HepG2 (cell line): ENCODE measurements around the gene CRISPLD2. TPM values are rescaled to one million over a fixed set of nuclear protein-coding genes. Genes with fewer than 3 reads are reported as not detected.
A peak's percentile ranks its signal among the peaks of the same experiment; 100 is the strongest.

Experiments used
- ATAC-seq: fragments of 200-7000 bp; cut with Tn5 transposase; 3 replicates; pipeline ENCODE4 v1.9.1; 2020; ENCODE audit warnings: mild to moderate bottlenecking, moderate library complexity
- BruUV-seq: library from RNA; stranded (reverse); fragments of 400-500 nt; replicated peaks from 2 replicates; lab custom pipeline; 2021; lab: Mats Ljungman, UMichigan
- CTCF ChIA-PET: fragments of 300-600 bp; formaldehyde crosslinking; extraction: SDS; loops from one replicate; lab custom pipeline; 2021; ENCODE audit warnings: low total read pairs, inconsistent platforms, low intra/inter-chr PET ratio; lab: Yijun Ruan, JAX
- POLR2A ChIA-PET: fragments of 350-600 bp; sonication (Branson Sonifier 250); formaldehyde crosslinking; loops from one replicate; lab custom pipeline; 2020; ENCODE audit warnings: antibody characterized with exemption, inconsistent platforms; lab: Yijun Ruan, JAX
- DNase-seq: peaks from one replicate; pipeline ENCODE4 v3.0.0-alpha.2; 2015; ENCODE audit warnings: low spot score
- FAIRE-seq: peaks from 3 replicates; lab custom pipeline; 2011; peaks lifted over from hg19 to GRCh38; lab: Jason Lieb, UNC
- H2AFZ ChIP-seq: one replicate; pipeline ENCODE4 v1.6.1; 2011; ENCODE audit warnings: low read length, inconsistent platforms
- H3K27ac ChIP-seq: fragments of 300-600 bp; 3 replicates; pipeline ENCODE4 v1.8.0; 2011; ENCODE audit warnings: mixed run types, mild to moderate bottlenecking, mixed read lengths, low read length, inconsistent platforms; ENCODE audit not compliant: insufficient read depth; ENCODE audit errors: extremely low read length
- H3K27me3 ChIP-seq, 2 experiments: fragments of 200-600 bp in 1 of 2; 2 replicates in 1 of 2; 3 replicates in 1 of 2; pipeline versions ENCODE4 v1.6.0 to v1.8.0; 2011; ENCODE audit warnings: low read length in 2 of 2, mild to moderate bottlenecking in 2 of 2, moderate library complexity in 2 of 2, inconsistent platforms in 1 of 2; ENCODE audit not compliant: insufficient read depth in 2 of 2, control insufficient read depth in 1 of 2
- H3K36me3 ChIP-seq, 2 experiments: fragments of 200-600 bp in 1 of 2; replicated peaks in 1 of 2; 2 replicates in 1 of 2; 3 replicates in 1 of 2; pipeline versions ENCODE4 v1.5.1 to v1.8.0; 2011; ENCODE audit warnings: low read length in 2 of 2, inconsistent platforms in 1 of 2; ENCODE audit not compliant: insufficient read depth in 2 of 2, control insufficient read depth in 1 of 2
- H3K4me1 ChIP-seq: 2 replicates; pipeline ENCODE4 v1.5.1; 2012; ENCODE audit warnings: low read length, inconsistent platforms; ENCODE audit not compliant: insufficient read depth
- H3K4me2 ChIP-seq: 2 replicates; pipeline ENCODE4 v1.6.0; 2011; ENCODE audit warnings: low read depth, low read length, inconsistent platforms
- H3K4me3 ChIP-seq, 3 experiments: fragments of 200-600 bp in 1 of 3; sonication (generic), shearing (Covaris generic) in 1 of 3; replicated peaks in 1 of 3; 2 replicates each; pipeline ENCODE4 v1.5.1; 2011 to 2016; ENCODE audit warnings: low read length in 3 of 3, inconsistent platforms in 2 of 3, low read depth in 2 of 3, mild to moderate bottlenecking in 2 of 3, control low read depth in 1 of 3, mixed read lengths in 1 of 3; ENCODE audit not compliant: insufficient read depth in 1 of 3
- H3K79me2 ChIP-seq: one replicate; pipeline ENCODE4 v1.6.1; 2011; ENCODE audit warnings: low read length, inconsistent platforms; ENCODE audit not compliant: insufficient read depth
- H3K9ac ChIP-seq: 2 replicates; pipeline ENCODE4 v1.6.0; 2011; ENCODE audit warnings: mild to moderate bottlenecking, low read depth, low read length, inconsistent platforms; ENCODE audit not compliant: insufficient read depth
- H3K9me3 ChIP-seq: 2 replicates; pipeline ENCODE4 v1.5.1; 2012; ENCODE audit warnings: mild to moderate bottlenecking, low read length
- H4K20me1 ChIP-seq: 2 replicates; pipeline ENCODE4 v1.6.0; 2011; ENCODE audit warnings: inconsistent platforms, mild to moderate bottlenecking, low read length, moderate library complexity; ENCODE audit not compliant: insufficient read depth
- BHLHE40 ChIP-seq: IDR thresholded peaks from 2 replicates; pipeline ENCODE4 v1.6.1; 2011; ENCODE audit warnings: low read length, improper control_type of control experiment
- CENPT ChIP-seq: sonication (generic); formaldehyde crosslinking; IDR thresholded peaks from 2 replicates; pipeline ENCODE4 v1.8.0; 2022; ENCODE audit warnings: low read depth, mild to moderate bottlenecking, moderate library complexity, missing genetic modification reagents
- EEA1 ChIP-seq: sonication (generic); formaldehyde crosslinking; IDR thresholded peaks from 2 replicates; pipeline ENCODE4 v1.5.1; 2020; ENCODE audit warnings: mild to moderate bottlenecking, missing genetic modification reagents, borderline replicate concordance
- HIVEP1 ChIP-seq: sonication (generic); formaldehyde crosslinking; IDR thresholded peaks from 2 replicates; pipeline ENCODE4 v1.4.0; 2020; ENCODE audit warnings: mild to moderate bottlenecking, missing genetic modification reagents
- KLF12 ChIP-seq: sonication (generic); formaldehyde crosslinking; IDR thresholded peaks from 2 replicates; pipeline ENCODE4 v1.4.0; 2020; ENCODE audit warnings: missing genetic modification reagents, borderline replicate concordance
- KLF13 ChIP-seq: sonication (generic); formaldehyde crosslinking; IDR thresholded peaks from 2 replicates; pipeline ENCODE4 v1.4.0; 2020; ENCODE audit warnings: mild to moderate bottlenecking, missing genetic modification reagents
- MXD3 ChIP-seq: IDR thresholded peaks from 2 replicates; pipeline ENCODE4 v1.6.1; 2016; ENCODE audit warnings: mild to moderate bottlenecking, missing biosample characterization, missing genetic modification reagents
- NAIF1 ChIP-seq: sonication (generic); formaldehyde crosslinking; IDR thresholded peaks from 2 replicates; pipeline ENCODE4 v1.5.0; 2020; ENCODE audit warnings: mild to moderate bottlenecking, missing genetic modification reagents, borderline replicate concordance
- RBM22 ChIP-seq: fragments of 200-400 bp; formaldehyde crosslinking; optimal IDR thresholded peaks from 2 replicates; pipeline ENCODE3; 2017; ENCODE audit warnings: mild to moderate bottlenecking, low read length, moderate library complexity
- RXRA ChIP-seq: sonication (generic); formaldehyde crosslinking; IDR thresholded peaks from 2 replicates; pipeline ENCODE4 v1.5.1; 2020; ENCODE audit warnings: missing genetic modification reagents
- SOX13 ChIP-seq, 3 experiments: fragments of 450-650 bp in 1 of 3; sonication (generic) in 1 of 3; formaldehyde crosslinking in 1 of 3; IDR thresholded peaks in 2 of 3; conservative IDR thresholded peaks in 1 of 3; 2 replicates each; pipeline versions ENCODE4 v1.5.0 to v1.6.1; 2016 to 2020; ENCODE audit warnings: antibody characterized with exemption in 1 of 3, mild to moderate bottlenecking in 1 of 3, missing compliant biosample characterization in 1 of 3, missing genetic modification reagents in 1 of 3, moderate library complexity in 1 of 3
- SPEN ChIP-seq: sonication (generic); formaldehyde crosslinking; IDR thresholded peaks from 2 replicates; pipeline ENCODE4 v1.5.1; 2020; ENCODE audit warnings: low read depth, mild to moderate bottlenecking, missing genetic modification reagents
- SRF ChIP-seq: IDR thresholded peaks from 2 replicates; pipeline ENCODE4 v1.6.1; 2011; ENCODE audit warnings: mild to moderate bottlenecking, low read depth, low read length, moderate library complexity
- TBX3 ChIP-seq: fragments of 450-650 bp; IDR thresholded peaks from 2 replicates; pipeline ENCODE4 v1.6.1; 2017; ENCODE audit warnings: antibody characterized with exemption, mild to moderate bottlenecking, inconsistent platforms, borderline replicate concordance
- TCF7 ChIP-seq: sonication (generic); IDR thresholded peaks from 2 replicates; pipeline ENCODE4 v1.6.1; 2016; ENCODE audit warnings: antibody characterized with exemption, low read depth
- U2AF2 ChIP-seq: fragments of 200-400 bp; formaldehyde crosslinking; IDR thresholded peaks from 2 replicates; pipeline ENCODE4 v1.6.1; 2017; ENCODE audit warnings: low read depth, mild to moderate bottlenecking, low read length
- ZNF12 ChIP-seq: sonication (generic); formaldehyde crosslinking; IDR thresholded peaks from 2 replicates; pipeline ENCODE4 v1.5.0; 2020; ENCODE audit warnings: missing genetic modification reagents
- ZNF282 ChIP-seq: fragments of 450-650 bp; IDR thresholded peaks from 2 replicates; pipeline ENCODE4 v1.6.1; 2018; ENCODE audit not compliant: partially characterized antibody
- ZNF660 ChIP-seq: sonication (generic); formaldehyde crosslinking; IDR thresholded peaks from 2 replicates; pipeline ENCODE4 v1.5.1; 2020; ENCODE audit warnings: mild to moderate bottlenecking, low read depth, missing genetic modification reagents, borderline replicate concordance
- ZNF878 ChIP-seq: sonication (generic); formaldehyde crosslinking; IDR thresholded peaks from 2 replicates; pipeline ENCODE4 v1.8.1; 2023; ENCODE audit warnings: mild to moderate bottlenecking, missing genetic modification reagents, moderate library complexity
- ZSCAN25 ChIP-seq: sonication (generic); formaldehyde crosslinking; IDR thresholded peaks from 2 replicates; pipeline ENCODE4 v1.8.0; 2022; ENCODE audit warnings: mild to moderate bottlenecking, missing genetic modification reagents
- WGBS: methylation state at CpG from one replicate; pipeline ENCODE4 v1.1.6; 2017; ENCODE audit warnings: low lambda C conversion rate; 5-methylcytosine and 5-hydroxymethylcytosine counted together
- in situ Hi-C: cut with HindIII; loops from 2 replicates; pipeline ENCODE4 v1.10.0; 2017; ENCODE audit warnings: low pct_unique_long_range_greater_than_20kb; ENCODE audit not compliant: extremely low pct_ligation_motif_present
- intact Hi-C: fragments of 100-400 bp; cut with micrococcal nuclease; formaldehyde crosslinking; loops from one replicate; pipeline ENCODE4 v1.10.0; 2022; ENCODE audit not compliant: unreplicated experiment
- polyA plus RNA-seq, 8 experiments: library from polyadenylated mRNA; depleted of rRNA in 3 of 8; stranded (reverse) in 7 of 8; unstranded in 1 of 8; fragments of >200 nt; fragmentation: Illumina TruSeq in 4 of 8; extraction: Trizol in 4 of 8; gene quantifications; 2 replicates each; pipeline versions ENCODE4 v1.2.1 to v1.2.3, GENCODE V29; 2011 to 2016; ENCODE audit warnings: low read depth in 4 of 8, missing spikeins in 1 of 8, mixed read lengths in 1 of 8; ENCODE audit not compliant: insufficient read depth in 1 of 8
- total RNA-seq, 5 experiments: library from RNA; depleted of rRNA; stranded (reverse); fragments of >200 nt; fragmentation: Illumina TruSeq; extraction: Trizol; gene quantifications; 2 replicates each; pipeline ENCODE4 v1.2.3, GENCODE V29; 2016; ENCODE audit warnings: low read depth in 1 of 5
- TF ChIP-seq, protein P1 (sequence below), 2 experiments: sonication (generic) in 1 of 2; formaldehyde crosslinking in 1 of 2; IDR thresholded peaks; 2 replicates each; pipeline versions ENCODE4 v1.4.0 to v1.6.1; 2016 to 2020; ENCODE audit warnings: borderline replicate concordance in 1 of 2, low read depth in 1 of 2, mild to moderate bottlenecking in 1 of 2, missing genetic modification reagents in 1 of 2

CRISPLD2 gene
- total and polyA plus RNA-seq, 2 of the 13 experiments (the other 11 are each of a cell fraction or from before 2014, with no cell fraction given), result 0.04 to 0.31 TPM

DNA sequence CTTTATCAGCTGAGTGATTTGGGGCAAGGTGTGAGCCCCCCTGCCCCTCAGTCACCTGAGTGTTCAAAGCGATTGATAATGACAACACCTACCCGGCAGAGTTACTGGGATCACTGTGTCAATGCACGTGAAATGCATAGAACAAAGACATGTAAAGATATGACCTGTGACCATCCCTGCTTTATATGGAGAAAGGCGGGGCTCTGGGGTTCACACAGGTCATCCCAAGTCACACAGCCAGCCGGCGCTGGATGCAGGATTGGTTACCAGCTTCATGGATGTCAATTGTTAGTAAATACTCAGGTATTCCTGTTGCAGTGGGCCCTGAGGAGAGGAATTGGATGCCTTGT, 64.4 kb downstream of the CRISPLD2 start:
- peaks cover 22% of the 10 kb centered on the region for H3K4me1 ChIP-seq
- FAIRE-seq (no peak), ATAC-seq (peak; percentile 63), DNase-seq (peak; percentile 45)
- peaks cover 0 to 54% of the 10 kb centered on the region in 2 experiments; a peak in 3 of 5 replicates for H3K27me3 ChIP-seq
- H3K4me2 ChIP-seq, result peak overlapping the region; percentile 68
- WGBS, result 0% methylated on average over 6 of the region's 6 CpGs
- no peak overlapping the region; a peak in 1 of 6 replicates for H3K4me3 ChIP-seq
- no peak overlapping the region for H3K9ac ChIP-seq
- BruUV-seq, result no TSS peak
- H3K79me2 ChIP-seq, result no peaks in the 10 kb centered on the region
- H3K9me3 ChIP-seq, result no peaks in the 10 kb centered on the region
- CTCF ChIA-PET, result no interaction called here
- intact Hi-C loops, result no loop called here
- H3K27ac ChIP-seq, result no peak overlapping the region
- no peak overlapping the region for H2AFZ ChIP-seq
- POLR2A ChIA-PET, result no interaction called here
- no peaks in the 10 kb centered on the region for H4K20me1 ChIP-seq
- H3K36me3 ChIP-seq, result no peaks in the 10 kb centered on the region
- in situ Hi-C loops, result no loop called here
- peak; percentile 79 for TF ChIP-seq SRF
- TF ChIP-seq, protein P1, sequence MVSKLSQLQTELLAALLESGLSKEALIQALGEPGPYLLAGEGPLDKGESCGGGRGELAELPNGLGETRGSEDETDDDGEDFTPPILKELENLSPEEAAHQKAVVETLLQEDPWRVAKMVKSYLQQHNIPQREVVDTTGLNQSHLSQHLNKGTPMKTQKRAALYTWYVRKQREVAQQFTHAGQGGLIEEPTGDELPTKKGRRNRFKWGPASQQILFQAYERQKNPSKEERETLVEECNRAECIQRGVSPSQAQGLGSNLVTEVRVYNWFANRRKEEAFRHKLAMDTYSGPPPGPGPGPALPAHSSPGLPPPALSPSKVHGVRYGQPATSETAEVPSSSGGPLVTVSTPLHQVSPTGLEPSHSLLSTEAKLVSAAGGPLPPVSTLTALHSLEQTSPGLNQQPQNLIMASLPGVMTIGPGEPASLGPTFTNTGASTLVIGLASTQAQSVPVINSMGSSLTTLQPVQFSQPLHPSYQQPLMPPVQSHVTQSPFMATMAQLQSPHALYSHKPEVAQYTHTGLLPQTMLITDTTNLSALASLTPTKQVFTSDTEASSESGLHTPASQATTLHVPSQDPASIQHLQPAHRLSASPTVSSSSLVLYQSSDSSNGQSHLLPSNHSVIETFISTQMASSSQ (IDR thresholded peaks at IDR 0.05; ENCODE audit: low read depth), result no peak
- TF ChIP-seq, protein P1 (CRISPR knock-in tag; IDR thresholded peaks at IDR 0.05; ENCODE audit: borderline replicate concordance), result no peak
- TF ChIP-seq ZNF878 (CRISPR knock-in tag), result no peak
- no peak for TF ChIP-seq ZNF660
- TF ChIP-seq SPEN (CRISPR knock-in tag), result no peak
- TF ChIP-seq TBX3, result peak; percentile 39; the same call in 1 of the 2 replicates
- no peak for TF ChIP-seq SOX13 (IDR thresholded peaks at IDR 0.05)
- peak in 1 of 2 experiments; percentile 48; a peak in 1 of 4 replicates for TF ChIP-seq SOX13 (CRISPR knock-in tag; conservative IDR thresholded peaks at IDR 0.05 in 1 of 2, IDR thresholded peaks at IDR 0.05 in 1 of 2)
- TF ChIP-seq EEA1, result no peak
- TF ChIP-seq U2AF2, result no peak
- TF ChIP-seq RXRA (CRISPR knock-in tag), result peak; percentile 17; the same call in 1 of the 2 replicates
- TF ChIP-seq ZNF282, result no peak
- no peak for TF ChIP-seq RBM22
- TF ChIP-seq ZNF12 (CRISPR knock-in tag), result no peak
- no peak for TF ChIP-seq ZSCAN25
- TF ChIP-seq NAIF1, result no peak
- TF ChIP-seq MXD3 (CRISPR knock-in tag), result no peak
- peak; percentile 60; the same call in 1 of the 2 replicates for TF ChIP-seq BHLHE40
- TF ChIP-seq KLF13 (CRISPR knock-in tag), result no peak
- no peak for TF ChIP-seq CENPT (CRISPR knock-in tag)
- TF ChIP-seq TCF7, result peak; percentile 45
- no peak for TF ChIP-seq KLF12 (CRISPR knock-in tag)
- TF ChIP-seq HIVEP1, result no peak
